H7 (cell line): Measurements from ENCODE around the gene MAP3K12. TPM values are rescaled to one million over a fixed set of nuclear protein-coding genes. Genes with fewer than 3 reads are reported as not detected.
A peak's percentile ranks its signal among the peaks of the same experiment; 100 is the strongest.
"Not testable (repeated sequence)": the region's sequence is repeated elsewhere in the genome, so short reads cannot be mapped to it uniquely, and the experiment has no call there.

Experiments
- DNase-seq: peaks from one replicate; pipeline ENCODE4 v3.0.0; 2012
- H3K27me3 ChIP-seq: 2 replicates; pipeline ENCODE4 v1.6.0; 2011; ENCODE audit warnings: mild to moderate bottlenecking, low read length; ENCODE audit not compliant: control insufficient read depth, insufficient read depth
- H3K36me3 ChIP-seq: replicated peaks from 2 replicates; pipeline ENCODE4 v1.5.1; 2011; ENCODE audit warnings: low read length; ENCODE audit not compliant: control insufficient read depth, insufficient read depth
- H3K4me3 ChIP-seq: 2 replicates; pipeline ENCODE4 v1.5.1; 2011; ENCODE audit warnings: low read depth, mild to moderate bottlenecking, control low read depth, low read length, moderate library complexity; ENCODE audit not compliant: insufficient read depth
- total RNA-seq: library from RNA; depleted of rRNA; stranded (reverse); fragments of >200 nt; shearing (Covaris generic); gene quantifications from 2 replicates; pipeline ENCODE4 v1.2.3, GENCODE V29; 2014

Gene MAP3K12
- total RNA-seq, 1 experiment from 2014 or later, result 8.7 TPM

DNA sequence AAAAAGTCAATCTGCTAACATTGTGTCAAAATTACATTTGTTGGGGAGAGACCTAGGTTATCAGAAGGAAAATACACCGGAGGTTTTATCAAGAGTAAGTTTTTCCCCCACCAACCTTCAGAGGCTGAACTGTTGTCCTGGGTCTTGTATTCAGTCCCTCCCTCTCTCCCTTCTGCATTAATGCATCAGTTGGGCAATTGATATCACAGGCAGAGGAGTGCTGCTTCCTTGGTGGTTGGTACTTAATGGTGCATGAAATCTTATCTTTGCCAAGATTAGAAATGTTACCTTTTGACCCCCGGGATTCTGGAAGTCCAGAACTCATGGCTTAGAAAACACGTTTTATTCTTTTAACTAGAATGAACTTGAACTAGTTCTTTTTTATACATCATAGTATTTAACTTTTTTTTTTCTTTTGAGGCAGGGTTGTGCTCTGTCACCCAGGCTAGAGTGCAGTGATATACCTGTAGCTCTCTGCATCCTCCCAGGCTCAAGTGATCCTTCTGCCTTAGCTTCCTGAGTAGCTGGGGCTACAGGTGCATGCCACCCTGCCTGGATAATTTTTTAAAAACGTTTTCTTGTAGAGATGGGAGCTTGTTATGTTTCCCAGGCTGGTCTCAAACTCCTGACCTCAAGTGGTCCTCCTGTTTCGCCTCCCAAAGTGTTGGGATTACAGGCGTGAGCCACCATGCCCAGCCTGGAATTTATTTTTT, 42.4 kb downstream of the MAP3K12 start:
- Histone ChIP-seq H3K27me3 (no peaks in the 10 kb centered on the region), H3K36me3 (peaks cover 65% of the 10 kb centered on the region), H3K4me3 (no peak overlapping the region)
- DNase-seq, result no peak

DNA sequence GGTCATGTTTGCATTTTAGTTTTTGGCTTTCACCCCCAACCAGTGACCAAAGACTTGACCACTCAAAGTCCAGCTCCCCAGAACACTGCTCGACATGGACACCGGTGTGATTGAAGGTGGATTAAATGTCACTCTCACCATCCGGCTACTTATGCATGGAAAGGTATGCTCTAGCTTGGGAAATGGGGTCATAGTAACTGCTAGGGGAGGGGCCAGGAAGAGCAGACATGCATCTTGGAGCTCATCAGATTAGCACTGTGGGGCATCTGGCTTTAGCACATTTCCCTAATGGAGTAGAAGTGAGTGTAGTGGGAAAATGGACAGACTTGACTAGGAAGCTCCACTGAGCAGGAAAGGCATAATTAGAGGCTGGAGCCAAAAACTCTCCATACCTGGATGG, 44.6 kb downstream of the MAP3K12 start:
- Histone ChIP-seq H3K4me3 (no peak overlapping the region), H3K27me3 (no peaks in the 10 kb centered on the region), H3K36me3 (peaks cover 47% of the 10 kb centered on the region)
- DNase-seq, result no peak

DNA sequence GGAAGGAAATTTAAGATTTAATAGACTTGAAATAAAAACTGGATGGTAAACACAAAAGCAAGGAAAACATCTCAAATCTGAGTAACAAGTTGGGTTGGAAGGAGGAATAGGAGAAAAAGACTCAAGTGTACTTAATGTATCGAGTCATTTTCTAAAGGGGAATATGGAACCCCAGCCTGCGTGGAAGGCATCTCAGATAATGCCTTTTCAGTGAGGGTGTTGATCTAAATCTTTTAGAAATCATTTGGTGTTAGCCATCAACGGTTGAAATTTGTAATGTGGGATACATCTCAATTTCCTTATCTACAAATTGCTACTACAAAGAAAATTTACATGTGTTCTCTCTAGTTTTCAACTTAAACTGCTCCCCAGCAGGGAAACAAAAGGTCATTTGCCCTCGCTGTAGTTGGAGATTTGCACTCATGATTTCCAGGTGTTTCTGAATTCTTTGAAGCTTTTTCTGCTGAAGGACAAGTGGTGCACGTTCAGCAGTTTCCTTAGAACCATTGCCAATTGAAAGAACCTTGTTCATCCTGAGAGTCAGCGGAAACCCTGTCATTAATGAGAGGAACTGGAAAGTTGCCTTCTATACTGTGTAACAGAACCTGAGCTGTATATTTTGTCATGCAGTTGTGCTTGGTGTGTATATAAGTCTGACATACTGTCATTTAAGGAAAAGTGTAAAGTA, 45.2 kb downstream of the MAP3K12 start:
- Histone ChIP-seq H3K27me3 (no peaks in the 10 kb centered on the region), H3K36me3 (peaks cover 43% of the 10 kb centered on the region), H3K4me3 (no peak overlapping the region)
- no peak for DNase-seq

DNA sequence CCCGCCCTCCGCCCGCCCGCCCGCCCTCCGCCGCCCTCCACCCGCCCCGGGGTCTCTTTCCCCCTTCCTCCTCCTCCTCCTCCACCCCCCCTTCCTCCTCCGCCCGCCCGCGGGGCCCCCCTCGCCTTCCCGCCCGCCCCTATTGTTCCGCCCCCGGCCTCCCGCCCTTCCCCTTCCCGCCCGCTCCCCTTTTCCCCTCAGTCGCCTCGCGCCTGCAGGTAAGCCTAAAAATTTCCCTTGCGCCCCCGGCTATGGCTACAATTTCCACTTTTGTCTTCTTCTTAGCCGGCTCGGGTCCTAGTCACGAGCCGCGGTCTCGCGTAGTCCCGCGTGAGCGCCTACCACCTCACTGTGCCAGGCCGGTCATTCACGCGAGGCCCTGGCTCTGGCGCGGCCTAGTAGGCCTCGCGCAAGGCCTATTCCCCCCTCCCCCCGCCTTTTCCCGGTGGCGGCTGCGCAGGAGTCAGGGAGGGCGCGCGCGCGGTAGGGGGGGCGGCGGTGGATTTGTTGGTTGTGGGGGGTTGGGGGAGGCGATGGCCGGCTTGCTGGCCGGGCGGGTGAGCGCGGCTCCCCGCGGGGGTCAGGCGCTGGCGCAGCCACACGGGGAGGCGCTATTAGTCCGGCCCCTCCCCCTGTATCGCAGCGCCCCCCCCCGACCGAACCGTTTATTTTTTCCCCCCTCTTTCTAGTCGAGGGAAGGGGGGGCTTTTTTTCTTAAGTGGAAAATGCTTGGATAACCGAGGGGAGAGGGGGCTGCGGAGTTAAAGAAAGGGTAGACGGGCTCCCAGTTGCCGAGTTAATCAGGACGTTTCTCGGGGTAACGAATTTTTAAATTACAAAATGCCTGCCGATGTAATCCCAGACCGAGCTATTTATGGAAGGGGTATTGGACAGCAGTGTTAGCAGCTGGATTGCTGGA, 46.8 kb downstream of the MAP3K12 start:
- Histone ChIP-seq H3K27me3 (no peaks in the 10 kb centered on the region), H3K36me3 (peaks cover 31% of the 10 kb centered on the region), H3K4me3 (peak overlapping the region; percentile 90)
- DNase-seq, result peak; percentile 96

DNA sequence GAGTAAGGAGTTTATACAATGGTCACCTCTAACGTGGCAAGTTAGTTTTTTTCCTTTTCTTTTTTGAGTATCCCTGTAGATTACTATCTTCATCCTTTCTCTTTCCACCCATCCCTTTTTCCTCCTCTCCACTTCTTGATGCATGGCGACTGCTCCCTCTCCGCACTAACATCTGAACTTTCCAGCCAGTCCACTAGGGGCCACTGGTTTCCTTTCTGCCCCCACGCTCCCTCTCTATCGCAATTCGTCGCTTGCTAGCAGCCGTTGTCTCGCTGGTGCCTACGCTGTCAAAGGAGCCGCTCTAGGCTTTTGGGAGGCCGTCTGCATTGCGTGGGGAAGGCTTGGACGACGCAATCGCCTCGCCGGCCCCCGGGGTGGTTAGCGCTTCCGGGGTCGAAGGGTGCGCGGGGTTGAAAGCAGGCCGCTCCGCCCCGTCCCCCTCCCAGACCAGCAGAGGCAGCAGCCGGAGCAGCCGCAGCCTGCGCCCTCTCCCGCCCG, 47.5 kb downstream of the MAP3K12 start, which contains the start of gene PCBP2:
Gene PCBP2 (plus strand): TSS at position 442 of the 498 bp plus-strand sequence. CDS start 2,699 bp downstream, outside the sequence.
- H3K36me3 ChIP-seq, result peaks cover 24% of the 10 kb centered on the region
- DNase-seq, result peak; percentile 97
- H3K4me3 ChIP-seq, result peak within 1 kb of the TSS; percentile 90
- H3K27me3 ChIP-seq, result no peaks in the 10 kb centered on the region

DNA sequence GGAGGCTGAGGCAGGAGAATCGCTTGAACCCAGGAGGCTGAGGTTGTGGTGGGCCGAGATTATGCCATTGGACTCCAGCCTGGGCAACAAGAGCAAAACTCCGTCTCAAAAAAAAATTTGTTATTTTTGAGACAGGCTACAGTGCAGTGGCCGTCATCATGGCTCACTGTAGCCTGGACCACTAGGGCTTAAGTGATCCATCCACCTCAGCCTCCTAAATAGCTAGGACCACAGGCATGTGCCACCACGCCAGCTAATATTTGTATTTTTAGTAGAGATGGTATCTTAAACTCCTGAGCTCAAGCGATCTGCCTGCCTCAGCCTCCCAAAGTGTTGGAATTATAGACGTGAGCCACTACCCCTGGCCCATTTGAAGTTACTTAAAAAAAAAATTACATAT, 48.3 kb downstream of the MAP3K12 start:
- no peak overlapping the region for H3K4me3 ChIP-seq
- DNase-seq, result no peak
- no peaks in the 10 kb centered on the region for H3K27me3 ChIP-seq
- peaks cover 21% of the 10 kb centered on the region for H3K36me3 ChIP-seq

DNA sequence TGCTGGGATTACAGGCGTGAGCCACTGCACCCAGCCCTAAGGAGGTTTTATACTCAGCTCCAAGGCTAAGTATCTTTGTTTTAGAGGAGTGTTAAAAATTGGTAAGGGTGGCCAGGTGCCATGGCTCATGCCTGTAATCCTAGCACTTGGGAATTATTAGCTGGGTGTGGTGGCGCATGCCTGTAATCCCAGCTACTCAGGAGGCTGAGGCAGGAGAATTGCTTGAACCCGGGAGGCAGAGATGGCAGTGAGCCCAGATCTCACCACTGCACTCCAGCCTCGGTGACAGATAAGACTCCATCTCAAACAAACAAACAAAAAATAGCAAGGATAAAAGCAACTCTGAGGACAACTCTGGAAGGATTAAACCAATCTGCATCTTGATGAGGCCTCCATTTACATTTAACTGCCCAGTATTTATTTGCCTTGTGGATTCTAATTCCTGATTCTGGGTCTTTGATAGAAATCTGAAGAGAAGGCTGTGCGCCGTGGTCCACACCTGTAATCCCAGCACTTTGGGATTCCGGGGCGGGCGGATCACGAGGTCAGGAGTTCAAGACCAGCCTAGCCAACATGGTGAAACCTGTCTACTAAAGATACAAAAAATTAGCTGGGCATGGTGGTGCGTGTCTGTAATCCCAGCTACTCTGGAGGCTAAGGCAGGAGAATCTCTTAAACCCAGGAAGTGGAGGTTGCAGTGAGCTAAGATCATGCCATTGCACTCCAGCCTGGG, 54.5 kb downstream of the MAP3K12 start:
- not testable (repeated sequence) for H3K36me3 ChIP-seq, H3K4me3 ChIP-seq, H3K27me3 ChIP-seq, DNase-seq

DNA sequence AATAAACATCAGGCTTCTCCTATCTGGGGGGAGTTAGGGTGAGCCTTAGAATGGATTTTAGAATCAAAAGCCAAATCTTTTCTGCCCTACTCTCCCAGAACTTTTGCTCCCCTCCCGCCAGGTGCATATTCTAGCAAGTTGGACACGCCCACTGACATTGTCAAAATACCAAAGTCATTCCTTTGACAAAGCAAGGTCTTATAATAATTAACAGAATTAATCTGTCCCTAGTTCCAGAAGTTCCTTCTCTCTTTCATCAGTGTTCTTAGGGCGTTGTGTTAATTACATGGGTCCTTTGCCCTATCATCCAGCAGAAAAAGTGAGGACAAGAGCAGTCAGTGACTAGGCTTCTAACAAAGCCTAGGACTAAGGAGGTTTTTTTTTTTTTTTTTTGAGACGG, 55.3 kb downstream of the MAP3K12 start:
- H3K27me3 ChIP-seq, result no peaks in the 10 kb centered on the region
- DNase-seq, result no peak
- H3K4me3 ChIP-seq, result no peak overlapping the region
- H3K36me3 ChIP-seq, result peaks cover 9% of the 10 kb centered on the region

DNA sequence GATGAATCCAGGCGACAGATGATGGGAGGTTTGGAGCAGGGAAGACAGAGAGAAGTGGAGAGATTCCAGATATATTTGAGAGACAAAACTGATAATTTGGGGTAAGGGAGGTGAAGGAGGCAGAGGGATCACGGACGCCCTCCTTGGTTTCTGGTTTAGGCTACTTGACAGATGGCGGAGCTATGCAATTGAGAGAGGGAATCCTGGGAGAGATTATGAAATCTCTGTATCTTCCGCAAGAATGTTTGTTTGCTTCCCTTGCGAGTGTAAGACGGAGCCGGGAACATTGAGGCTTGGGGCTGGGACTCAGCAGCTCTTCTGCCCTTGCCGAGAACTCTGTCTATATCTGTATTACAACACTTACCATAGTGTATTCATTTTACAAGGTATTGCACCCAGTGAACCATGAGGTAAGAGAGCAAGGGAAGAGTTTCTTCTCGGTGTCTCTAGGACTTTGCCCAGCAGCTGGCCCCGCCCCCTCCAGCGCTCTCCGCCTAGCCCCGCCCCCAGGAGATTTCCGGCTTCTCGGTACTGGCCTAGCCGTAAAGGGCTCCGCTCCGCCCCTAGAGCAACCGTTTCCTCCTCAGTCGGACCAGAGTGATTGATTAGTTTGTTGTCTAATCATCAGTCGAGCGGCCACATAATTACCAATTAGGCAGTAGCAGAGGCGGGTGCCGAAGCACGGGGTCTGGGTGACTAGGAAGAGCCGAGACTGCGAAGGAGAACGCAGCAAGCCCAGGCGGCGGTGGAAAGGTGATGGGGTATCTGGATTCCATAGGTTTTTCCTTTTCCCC, 58.0 kb downstream of the MAP3K12 start, which contains the start of gene PRR13:
Gene PRR13 (plus strand): TSS at position 695 of the 794 bp plus-strand sequence. CDS start 981 bp downstream, outside the sequence.
- H3K4me3 ChIP-seq, result peak within 1 kb of the TSS; percentile 85
- DNase-seq, result peak; percentile 98
- H3K27me3 ChIP-seq, result no peaks in the 10 kb centered on the region
- peaks cover 7% of the 10 kb centered on the region for H3K36me3 ChIP-seq

DNA sequence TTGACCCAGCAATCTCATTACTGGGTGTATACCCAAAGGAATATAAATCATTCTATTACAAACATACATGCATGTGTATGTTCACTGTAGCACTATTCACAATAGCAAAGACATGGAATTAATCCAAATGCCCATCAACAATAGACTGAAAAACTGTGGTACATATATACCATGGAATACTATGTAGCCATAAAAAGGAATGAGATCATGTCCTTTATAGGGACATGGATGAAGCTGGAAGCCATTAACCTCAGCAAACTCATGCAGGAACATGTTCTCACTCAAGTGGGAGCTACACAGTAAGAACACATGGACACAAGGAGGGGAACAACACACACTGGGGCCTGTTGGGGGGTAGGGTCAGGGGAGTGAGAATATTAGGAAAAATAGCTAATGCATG, 59.7 kb downstream of the MAP3K12 start:
- H3K4me3 ChIP-seq, DNase-seq, H3K36me3 ChIP-seq, H3K27me3 ChIP-seq: not testable (repeated sequence)

DNA sequence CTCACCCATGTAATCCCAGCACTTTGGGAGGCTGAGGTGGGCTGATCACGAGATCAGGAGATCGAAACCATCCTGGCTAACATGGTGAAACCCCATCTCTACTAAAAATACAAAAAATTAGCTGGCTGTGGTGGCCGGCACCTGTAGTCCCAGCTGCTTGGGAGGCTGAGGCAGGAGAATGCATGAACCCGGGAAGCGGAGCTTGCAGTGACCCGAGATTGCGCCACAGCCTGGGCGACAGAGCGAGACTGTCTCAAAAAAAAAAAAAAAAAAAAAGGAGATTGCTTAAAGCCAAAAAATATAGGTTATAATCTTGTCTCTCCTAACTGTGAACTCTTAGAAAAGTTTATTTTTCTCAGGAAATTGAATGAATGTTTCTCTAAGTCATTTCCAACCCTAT, 63.9 kb downstream of the MAP3K12 start:
- not testable (repeated sequence) for H3K4me3 ChIP-seq, DNase-seq, H3K27me3 ChIP-seq, H3K36me3 ChIP-seq

DNA sequence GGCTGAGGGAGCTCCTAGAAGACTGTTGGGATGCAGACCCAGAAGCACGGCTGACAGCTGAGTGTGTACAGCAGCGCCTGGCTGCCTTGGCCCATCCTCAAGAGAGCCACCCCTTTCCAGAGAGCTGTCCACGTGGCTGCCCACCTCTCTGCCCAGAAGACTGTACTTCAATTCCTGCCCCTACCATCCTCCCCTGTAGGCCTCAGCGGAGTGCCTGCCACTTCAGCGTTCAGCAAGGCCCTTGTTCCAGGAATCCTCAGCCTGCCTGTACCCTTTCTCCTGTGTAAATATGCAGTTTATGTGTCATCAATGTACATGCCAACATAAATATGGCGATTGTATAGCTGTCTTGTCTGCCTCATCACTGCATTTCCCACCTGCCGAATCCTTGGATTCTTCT, 68.1 kb downstream of the MAP3K12 start:
- no peak for DNase-seq
- Histone ChIP-seq H3K4me3 (no peak overlapping the region), H3K27me3 (no peaks in the 10 kb centered on the region), H3K36me3 (no peaks in the 10 kb centered on the region)

DNA sequence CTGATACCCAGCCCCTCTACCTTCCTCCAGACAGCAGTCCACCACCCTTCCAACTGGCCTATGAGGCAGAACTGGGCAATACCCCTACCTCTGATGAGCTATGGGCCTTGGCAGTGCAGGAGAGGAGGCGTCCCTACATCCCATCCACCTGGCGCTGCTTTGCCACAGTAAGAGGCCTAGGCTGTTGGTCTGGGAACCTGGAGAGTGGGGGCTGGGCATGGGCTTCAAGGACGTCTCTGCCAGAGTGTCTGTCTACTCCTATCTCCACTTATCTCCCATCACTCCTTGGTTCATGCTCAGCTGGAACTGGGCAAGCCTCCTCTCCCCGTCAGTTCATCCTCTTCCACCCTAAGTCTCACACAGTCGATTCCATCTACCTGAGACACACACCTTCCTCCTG, 69.1 kb downstream of the MAP3K12 start:
- DNase-seq, result no peak
- no peaks in the 10 kb centered on the region for H3K27me3 ChIP-seq
- H3K4me3 ChIP-seq, result no peak overlapping the region
- H3K36me3 ChIP-seq, result no peaks in the 10 kb centered on the region
